GM23338 (cell line): ENCODE measurements around the gene TTYH3. TPM values are rescaled to one million over a fixed set of nuclear protein-coding genes. Genes with fewer than 3 reads are reported as not detected.

Source experiments
- ATAC-seq: fragments of 200-7000 bp; cut with Tn5 transposase; 3 replicates; pipeline ENCODE4 v1.9.1; 2020
- DNase-seq: peaks from one replicate; pipeline ENCODE4 v3.0.0-alpha.2; 2015; ENCODE audit warnings: low spot score
- H2AFZ ChIP-seq: fragments of 200-600 bp; sonication (generic); 2 replicates; pipeline ENCODE4 v1.8.0; 2016; ENCODE audit warnings: antibody characterized with exemption, mild to moderate bottlenecking, moderate library complexity
- H3F3A ChIP-seq: fragments of 200-600 bp; sonication (generic); replicated peaks from 2 replicates; pipeline ENCODE4 v1.8.0; 2017; ENCODE audit warnings: antibody characterized with exemption, mixed run types, low read depth
- H3K27ac ChIP-seq: fragments of 200-600 bp; sonication (generic); 2 replicates; pipeline ENCODE4 v1.6.1; 2016; ENCODE audit warnings: low read depth
- H3K27me3 ChIP-seq: fragments of 200-600 bp; sonication (generic); 2 replicates; pipeline ENCODE4 v1.8.0; 2016; ENCODE audit warnings: mild to moderate bottlenecking, mixed run types, moderate library complexity; ENCODE audit not compliant: insufficient read depth
- H3K36me3 ChIP-seq: fragments of 200-600 bp; sonication (generic); 2 replicates; pipeline ENCODE4 v1.8.0; 2016; ENCODE audit warnings: mild to moderate bottlenecking; ENCODE audit not compliant: insufficient read depth
- H3K4me1 ChIP-seq: fragments of 200-600 bp; sonication (generic); 2 replicates; pipeline ENCODE4 v1.8.0; 2016; ENCODE audit warnings: mild to moderate bottlenecking, moderate library complexity; ENCODE audit not compliant: insufficient read depth
- H3K4me2 ChIP-seq: fragments of 200-600 bp; sonication (generic); 2 replicates; pipeline ENCODE4 v1.7.1; 2017; ENCODE audit warnings: mixed run types
- H3K4me3 ChIP-seq: fragments of 200-600 bp; sonication (generic); 2 replicates; pipeline ENCODE4 v1.6.1; 2016; ENCODE audit warnings: mixed run types
- H3K79me2 ChIP-seq: fragments of 200-600 bp; sonication (generic); replicated peaks from 2 replicates; pipeline ENCODE4 v1.8.0; 2017; ENCODE audit warnings: mild to moderate bottlenecking; ENCODE audit not compliant: insufficient read depth
- H3K9me2 ChIP-seq: fragments of 200-600 bp; sonication (generic); 2 replicates; pipeline ENCODE4 v1.8.0; 2017; ENCODE audit not compliant: insufficient read depth
- H4K20me1 ChIP-seq: fragments of 200-600 bp; sonication (generic); replicated peaks from 2 replicates; pipeline ENCODE4 v1.8.0; 2017; ENCODE audit warnings: mild to moderate bottlenecking; ENCODE audit not compliant: insufficient read depth
- H3K27ac Mint-ChIP-seq: 2 replicates; pipeline ENCODE4 v1.8.0; 2020; ENCODE audit warnings: inconsistent platforms, mild to moderate bottlenecking, moderate library complexity, mixed read lengths
- H3K27me3 Mint-ChIP-seq: 3 replicates; pipeline ENCODE4 v1.8.0; 2022; ENCODE audit warnings: low read depth, mild to moderate bottlenecking, moderate library complexity, mixed read lengths, inconsistent platforms; ENCODE audit not compliant: insufficient read depth, poor library complexity
- H3K36me3 Mint-ChIP-seq: 3 replicates; pipeline ENCODE4 v1.8.0; 2021; ENCODE audit warnings: low read depth, mild to moderate bottlenecking, inconsistent platforms, moderate library complexity, mixed read lengths
- H3K4me1 Mint-ChIP-seq: 3 replicates; pipeline ENCODE4 v1.8.0; 2020; ENCODE audit warnings: mild to moderate bottlenecking, inconsistent platforms, mixed read lengths
- H3K4me3 Mint-ChIP-seq: 3 replicates; pipeline ENCODE4 v1.8.0; 2021; ENCODE audit warnings: moderate library complexity, mild to moderate bottlenecking, inconsistent platforms, mixed read lengths
- H3K9me3 Mint-ChIP-seq: 3 replicates; pipeline ENCODE4 v1.8.0; 2020; ENCODE audit warnings: moderate library complexity, mild to moderate bottlenecking, inconsistent platforms, mixed read lengths
- ETS1 ChIP-seq: IDR thresholded peaks from 2 replicates; pipeline ENCODE4 v1.6.1; 2016; ENCODE audit warnings: antibody characterized with exemption
- POLR2AphosphoS5 ChIP-seq: IDR thresholded peaks from 2 replicates; pipeline ENCODE4 v1.6.1; 2016; ENCODE audit warnings: antibody characterized with exemption, low read depth
- ZNF114 ChIP-seq: fragments of 250-450 bp; sonication (Bioruptor Pico); IDR thresholded peaks from 2 replicates; pipeline ENCODE4 v1.5.0; 2020; ENCODE audit warnings: mild to moderate bottlenecking, moderate library complexity
- ZNF331 ChIP-seq: fragments of 250-450 bp; sonication (Bioruptor Pico); IDR thresholded peaks from 2 replicates; pipeline ENCODE4 v1.5.0; 2020; ENCODE audit warnings: low read depth, mild to moderate bottlenecking, moderate library complexity
- ZNF462 ChIP-seq: fragments of 250-450 bp; sonication (Bioruptor Pico); IDR thresholded peaks from 2 replicates; pipeline ENCODE4 v1.5.0; 2020; ENCODE audit warnings: mild to moderate bottlenecking, moderate library complexity
- polyA plus RNA-seq: library from polyadenylated mRNA; unstranded; fragments of >200 nt; fragmentation: Nextera tagmentation; extraction: Ambion mirVana; gene quantifications from 2 replicates; pipeline ENCODE4 v1.2.1, GENCODE V29; 2016
- total RNA-seq: library from RNA; depleted of rRNA; stranded (reverse); fragments of >200 nt; shearing (Covaris generic); gene quantifications from 2 replicates; pipeline ENCODE4 v1.2.3, GENCODE V29; 2014

Gene TTYH3
- total and polyA plus RNA-seq, 2 experiments from 2014 or later = 59.6 to 126 TPM

GRCh38 chr7:2700141-2700850 is 68.5 kb downstream of the TTYH3 start (continued):
- no peak for TF ChIP-seq ETS1
- no peak for TF ChIP-seq ZNF331 (CRISPR knock-in tag)
- no peak for TF ChIP-seq ZNF114
- no peak for TF ChIP-seq ZNF462

GRCh38 chr7:2701424-2701823 is 69.6 kb downstream of the TTYH3 start:
- DNase-seq (no peak), ATAC-seq (no peak)
- no peak for TF ChIP-seq ZNF331 (CRISPR knock-in tag)
- no peak for TF ChIP-seq POLR2AphosphoS5
- Histone ChIP-seq H4K20me1 (no peaks in the 10 kb centered on the region; the same call in 1 of the 2 replicates), H3K79me2 (no peaks in the 10 kb centered on the region), H2AFZ (no peak overlapping the region), H3F3A (no peaks in the 10 kb centered on the region), H3K9me2 (no peaks in the 10 kb centered on the region), H3K27me3 (no peaks in the 10 kb centered on the region), H3K27ac (no peak overlapping the region), H3K4me3 (no peak overlapping the region), H3K4me1 (no peaks in the 10 kb centered on the region), H3K36me3 (no peaks in the 10 kb centered on the region), H3K4me2 (no peak overlapping the region)
- Mint-ChIP-seq H3K9me3 (0 out of 3 replicates have a peak, but pooled peaks cover 2% of the 10 kb centered on the region), H3K27ac (no peak overlapping the region), H3K36me3 (no peaks in the 10 kb centered on the region), H3K27me3 (peaks cover 13% of the 10 kb centered on the region), H3K4me1 (peaks cover 4% of the 10 kb centered on the region), H3K4me3 (no peak overlapping the region)
